ENCODE results near the gene CALN1.

CALN1 gene

GRCh38 chr7:72030994-72031667 lies 381.0 kb downstream of the CALN1 start:
- DNase-seq, result no peak

- DNase-seq, result no peak
These were observed 383.9 kb downstream of the CALN1 start for GRCh38 chr7:72028267-72028666.

- DNase-seq, result no peak
These were observed 386.7 kb downstream of the CALN1 start for GRCh38 chr7:72025381-72025960.

- no peak for DNase-seq
These were observed 388.2 kb downstream of the CALN1 start for GRCh38 chr7:72023926-72024325.

GRCh38 chr7:72021716-72022115 lies 390.4 kb downstream of the CALN1 start:
- DNase-seq, result no peak

GRCh38 chr7:72020311-72020710 lies 391.8 kb downstream of the CALN1 start:
- no peak for DNase-seq

- no peak for DNase-seq
These were observed 392.7 kb downstream of the CALN1 start for GRCh38 chr7:72019436-72019835.

- no peak for DNase-seq
These were observed 394.4 kb downstream of the CALN1 start for GRCh38 chr7:72017756-72018155.

GRCh38 chr7:72016574-72016973 lies 395.6 kb downstream of the CALN1 start:
- DNase-seq, result no peak

- DNase-seq, result no peak
These were observed 397.0 kb downstream of the CALN1 start for GRCh38 chr7:72015136-72015535.

- DNase-seq, result no peak
These were observed 405.1 kb downstream of the CALN1 start for GRCh38 chr7:72007018-72007417.

- DNase-seq, result no peak
These were observed 408.9 kb downstream of the CALN1 start for GRCh38 chr7:72003236-72003635.

- no peak for DNase-seq
These were observed 416.0 kb downstream of the CALN1 start for GRCh38 chr7:71996141-71996540.

GRCh38 chr7:71995111-71995510 lies 417.0 kb downstream of the CALN1 start:
- no peak for DNase-seq

GRCh38 chr7:71991586-71991985 lies 420.6 kb downstream of the CALN1 start:
- DNase-seq, result no peak

- DNase-seq, result no peak
These were observed 422.0 kb downstream of the CALN1 start for GRCh38 chr7:71990138-71990462.

GRCh38 chr7:71988201-71988600 lies 423.9 kb downstream of the CALN1 start:
- no peak for DNase-seq

GRCh38 chr7:71987200-71987767 lies 424.9 kb downstream of the CALN1 start:
- no peak for DNase-seq

- DNase-seq, result no peak
These were observed 427.8 kb downstream of the CALN1 start for GRCh38 chr7:71984348-71984747.

- no peak for DNase-seq
These were observed 429.3 kb downstream of the CALN1 start for GRCh38 chr7:71982851-71983250.

- DNase-seq, result no peak
These were observed 435.5 kb downstream of the CALN1 start for GRCh38 chr7:71976645-71977044.

- no peak for DNase-seq
These were observed 437.5 kb downstream of the CALN1 start for GRCh38 chr7:71974611-71975010.

- no peak for DNase-seq
These were observed 439.6 kb downstream of the CALN1 start for GRCh38 chr7:71972534-71972933.

- DNase-seq, result no peak
These were observed 441.4 kb downstream of the CALN1 start for GRCh38 chr7:71970725-71971124.

GRCh38 chr7:71962636-71963035 lies 449.5 kb downstream of the CALN1 start:
- no peak for DNase-seq

All from T1000 (cell line).